ENCODE results near the gene TMEM45A.
"Not testable (repeated sequence)": the region's sequence is repeated elsewhere in the genome, so short reads cannot be mapped to it uniquely, and the experiment has no call there.

Gene TMEM45A

GRCh38 chr3:100486808-100487207 lies 5.6 kb upstream of the TMEM45A start:
- DNase-seq: no peak

GRCh38 chr3:100489118-100489517 lies 3.3 kb upstream of the TMEM45A start:
- DNase-seq: no peak

DNA sequence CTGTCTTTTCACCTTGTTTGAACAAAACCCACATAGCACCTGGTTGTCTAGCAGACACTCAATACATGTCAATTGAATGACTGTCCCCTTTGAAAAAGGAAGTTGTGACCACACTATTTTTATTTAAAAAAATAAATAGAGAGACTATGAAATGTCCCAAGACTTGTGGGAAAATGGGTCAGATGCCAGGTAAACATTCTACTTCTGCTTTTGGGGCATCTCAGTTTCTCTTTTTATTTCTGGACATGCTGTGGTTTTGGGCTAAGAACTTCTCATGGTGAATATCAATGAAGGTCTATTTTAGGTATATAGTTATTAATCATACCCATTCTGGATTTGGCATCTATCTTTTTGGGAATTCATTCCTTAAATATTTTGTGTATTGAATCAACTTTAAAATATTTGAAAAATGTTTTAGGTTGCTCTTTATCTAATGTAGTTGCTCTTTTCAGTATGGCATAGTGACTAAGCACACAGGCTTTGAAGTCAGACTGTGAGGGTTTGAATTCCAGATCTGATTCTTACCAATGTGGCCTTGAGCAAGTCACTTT lies 4.4 kb downstream of the TMEM45A start:
- DNase-seq: no peak

DNA sequence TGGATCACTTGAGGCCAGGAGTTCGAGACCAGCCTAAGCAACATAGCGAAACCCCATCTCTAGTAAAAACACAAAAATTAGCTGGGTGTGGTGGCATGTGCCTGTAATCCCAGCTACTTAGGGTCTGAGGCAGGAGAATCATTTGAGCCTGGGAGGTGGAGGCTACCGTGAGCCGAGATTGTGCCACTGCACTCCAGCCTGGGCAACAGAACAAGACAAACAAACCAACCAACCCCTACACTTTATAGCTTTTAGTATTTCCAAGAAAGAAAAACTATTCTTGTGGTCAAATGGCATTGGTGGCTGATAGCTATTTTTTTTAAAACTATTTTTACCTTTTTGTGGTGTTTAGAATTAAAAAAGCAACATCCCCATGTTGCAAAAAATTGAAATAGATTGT lies 7.2 kb downstream of the TMEM45A start:
- no peak for DNase-seq

- DNase-seq: no peak
These were observed 8.0 kb downstream of the TMEM45A start for GRCh38 chr3:100500320-100500880.

DNA sequence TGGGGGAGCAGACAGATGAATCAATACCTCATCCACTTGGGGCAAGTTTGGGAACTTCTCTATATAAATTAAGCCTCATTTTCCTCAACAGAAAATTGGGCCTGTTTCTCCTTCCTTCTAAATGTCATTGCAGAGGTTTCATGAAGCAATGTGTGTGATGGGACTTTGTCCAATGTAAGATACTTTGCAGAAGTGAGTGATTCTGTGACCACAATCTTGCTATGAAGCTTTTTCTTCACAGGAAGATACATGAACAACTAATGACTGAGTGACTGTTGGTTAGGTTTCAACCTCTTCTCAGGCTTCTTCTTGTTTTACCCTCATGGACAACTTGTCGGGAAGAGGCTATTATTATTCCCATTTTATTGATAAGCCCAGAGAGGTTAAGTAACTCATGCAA lies 11.0 kb downstream of the TMEM45A start:
- no peak for DNase-seq

DNA sequence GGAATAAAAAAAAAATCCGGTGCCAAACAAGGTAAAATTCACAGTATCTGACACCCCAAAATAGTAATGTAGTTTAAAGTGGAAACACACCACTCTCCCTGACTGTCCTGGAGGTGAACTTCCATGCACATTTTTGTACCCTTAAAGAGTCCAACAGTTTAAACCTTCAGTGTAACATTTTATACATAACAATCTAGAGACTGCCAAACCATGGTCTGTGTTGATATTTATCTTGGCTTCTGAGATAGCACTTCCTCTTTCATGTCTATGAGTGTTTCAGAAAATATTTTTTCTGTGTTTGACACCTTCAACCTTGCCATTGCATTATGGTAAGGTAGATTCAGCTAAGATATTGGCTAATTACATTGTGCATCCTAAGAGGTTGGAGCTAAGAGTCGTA lies 13.9 kb downstream of the TMEM45A start:
- no peak for DNase-seq

GRCh38 chr3:100509818-100510217 lies 17.4 kb downstream of the TMEM45A start:
- not testable (repeated sequence) for DNase-seq

DNA sequence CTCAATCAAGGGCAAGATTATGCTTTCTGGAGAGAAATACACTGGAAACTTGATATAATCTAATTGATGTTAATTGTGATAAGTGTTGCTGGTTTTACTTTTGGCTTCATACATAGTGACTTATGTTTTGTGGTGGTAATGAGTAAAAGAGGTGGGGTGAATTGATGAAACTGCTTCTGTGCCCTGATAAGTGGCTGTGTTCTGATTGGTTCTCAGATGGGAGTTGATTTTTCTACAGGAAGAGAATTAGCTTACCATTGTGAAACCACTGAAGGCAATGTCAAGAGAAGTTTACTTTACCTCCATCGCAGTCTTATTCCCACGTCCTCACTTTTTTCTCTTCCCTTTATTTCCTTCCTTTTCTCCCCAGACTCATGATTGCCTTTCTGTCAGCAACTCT lies 23.8 kb downstream of the TMEM45A start:
- DNase-seq: no peak

- no peak for DNase-seq
These were observed 24.4 kb downstream of the TMEM45A start for GRCh38 chr3:100516838-100517237.

GRCh38 chr3:100517276-100517675 lies 24.9 kb downstream of the TMEM45A start:
- no peak for DNase-seq

DNA sequence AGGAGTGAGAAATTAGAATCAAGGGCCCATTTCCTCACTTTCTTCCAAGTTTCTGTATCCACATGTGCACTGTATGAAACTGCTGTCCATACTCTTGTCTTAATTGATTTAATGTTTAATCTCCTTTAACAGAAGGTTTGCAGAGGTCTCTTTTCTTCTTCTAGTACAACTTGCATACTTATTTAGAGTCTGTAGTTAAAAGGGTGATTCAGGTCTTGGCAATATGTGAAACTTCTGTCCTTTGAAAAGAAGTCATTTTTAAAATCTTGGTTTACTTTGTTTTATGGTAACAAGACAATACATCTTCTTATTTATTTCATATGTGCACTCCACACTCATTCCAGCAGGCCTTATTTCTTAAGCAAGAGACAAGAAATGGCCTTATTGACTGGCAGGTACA lies 25.8 kb downstream of the TMEM45A start:
- DNase-seq: no peak

DNA sequence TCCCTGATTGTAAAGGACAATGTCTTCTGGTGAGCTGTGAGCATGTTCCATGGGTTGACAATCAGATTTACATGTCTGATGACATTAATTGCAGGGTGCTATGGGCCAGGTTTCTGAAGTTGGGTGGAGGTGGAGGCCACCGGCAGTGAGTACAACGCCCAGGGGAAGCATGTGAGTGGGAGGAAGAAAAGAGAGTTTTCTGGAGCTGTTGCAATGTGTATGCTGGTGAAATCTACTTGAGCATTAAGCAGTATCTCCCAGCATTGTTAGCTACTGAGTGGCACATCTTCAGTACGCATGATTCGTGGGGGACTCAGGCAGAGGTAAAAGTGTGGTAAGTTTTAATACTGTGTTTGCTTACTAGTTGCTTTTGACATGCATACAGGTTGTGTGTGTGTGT lies 26.6 kb downstream of the TMEM45A start:
- DNase-seq: no peak

GRCh38 chr3:100521439-100521845 lies 29.0 kb downstream of the TMEM45A start:
- DNase-seq: no peak

- no peak for DNase-seq
These were observed 29.7 kb downstream of the TMEM45A start for GRCh38 chr3:100522125-100522524.

DNA sequence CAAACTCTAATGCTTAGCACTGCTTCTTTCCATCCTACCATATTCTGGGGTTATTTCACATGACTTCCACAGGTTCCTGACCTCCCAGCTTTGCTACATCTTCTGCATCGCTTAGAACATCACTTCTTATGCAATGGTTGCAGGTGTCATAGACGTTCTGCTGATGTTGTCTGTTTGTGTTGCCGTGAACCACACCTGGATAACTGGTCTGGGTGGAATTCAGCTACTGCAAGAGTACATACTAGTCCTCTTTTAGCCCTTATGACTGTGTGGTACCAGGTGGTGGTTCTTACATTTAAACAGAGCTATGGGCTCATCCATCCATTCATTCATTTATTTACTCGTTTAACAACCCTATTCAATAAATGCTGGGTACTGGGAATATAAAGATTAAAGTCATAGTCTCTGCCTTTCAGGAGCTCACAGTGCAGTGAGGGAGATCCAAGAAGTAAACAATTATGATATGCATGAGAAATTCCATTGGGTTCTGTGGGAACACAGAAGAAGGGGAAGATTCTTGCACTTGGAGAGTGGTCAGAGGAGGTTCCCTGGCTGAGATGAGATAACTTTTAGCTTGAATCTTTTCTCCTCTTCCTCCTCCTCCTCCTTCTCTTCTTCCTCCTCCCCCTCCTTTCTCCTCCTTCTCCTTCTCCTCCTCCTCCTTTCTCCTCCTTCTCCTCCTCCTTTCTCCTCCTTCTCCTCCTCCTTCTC lies 30.8 kb downstream of the TMEM45A start:
- DNase-seq: no peak

DNA sequence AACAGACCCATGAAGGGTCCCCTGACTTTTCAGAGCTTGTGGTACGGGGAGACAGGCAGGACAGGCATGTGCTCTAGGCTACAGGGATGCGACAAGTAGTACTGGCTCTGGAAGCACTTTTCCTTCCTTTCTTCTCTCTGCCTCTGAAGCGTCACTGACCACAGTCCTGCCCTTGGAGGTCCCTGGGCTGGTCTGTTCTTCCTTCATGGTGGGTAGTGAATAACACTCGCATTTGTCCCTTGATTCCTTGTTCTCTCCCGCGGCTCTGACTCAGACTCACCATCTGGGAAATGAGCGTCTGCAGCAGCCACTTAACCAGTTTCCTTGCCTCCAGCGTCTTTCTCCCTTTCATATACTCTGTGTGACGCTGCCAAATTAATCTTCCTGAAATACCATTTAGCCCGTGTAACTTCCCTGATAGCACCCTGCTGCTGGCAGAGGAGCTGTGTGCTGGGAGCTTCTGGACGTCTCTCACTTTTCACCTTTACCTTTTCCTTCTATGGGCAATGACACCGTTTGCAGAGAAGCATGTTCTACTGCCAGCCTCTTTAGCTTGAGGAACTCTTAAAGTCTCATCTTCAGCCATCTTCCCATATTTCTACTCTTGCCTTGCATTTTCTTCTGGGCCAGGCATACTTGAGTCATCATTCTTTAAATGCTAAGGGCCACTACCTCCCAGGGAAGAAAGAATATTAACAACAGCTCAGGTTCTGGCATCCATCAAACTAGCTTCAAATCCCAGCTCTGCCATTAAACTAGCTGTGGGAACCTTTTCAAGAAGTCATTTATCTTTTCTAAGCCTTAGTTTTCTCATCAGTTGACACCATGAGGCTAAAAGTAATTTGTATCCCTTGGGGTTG lies 33.6 kb downstream of the TMEM45A start:
- no peak for DNase-seq

DNA sequence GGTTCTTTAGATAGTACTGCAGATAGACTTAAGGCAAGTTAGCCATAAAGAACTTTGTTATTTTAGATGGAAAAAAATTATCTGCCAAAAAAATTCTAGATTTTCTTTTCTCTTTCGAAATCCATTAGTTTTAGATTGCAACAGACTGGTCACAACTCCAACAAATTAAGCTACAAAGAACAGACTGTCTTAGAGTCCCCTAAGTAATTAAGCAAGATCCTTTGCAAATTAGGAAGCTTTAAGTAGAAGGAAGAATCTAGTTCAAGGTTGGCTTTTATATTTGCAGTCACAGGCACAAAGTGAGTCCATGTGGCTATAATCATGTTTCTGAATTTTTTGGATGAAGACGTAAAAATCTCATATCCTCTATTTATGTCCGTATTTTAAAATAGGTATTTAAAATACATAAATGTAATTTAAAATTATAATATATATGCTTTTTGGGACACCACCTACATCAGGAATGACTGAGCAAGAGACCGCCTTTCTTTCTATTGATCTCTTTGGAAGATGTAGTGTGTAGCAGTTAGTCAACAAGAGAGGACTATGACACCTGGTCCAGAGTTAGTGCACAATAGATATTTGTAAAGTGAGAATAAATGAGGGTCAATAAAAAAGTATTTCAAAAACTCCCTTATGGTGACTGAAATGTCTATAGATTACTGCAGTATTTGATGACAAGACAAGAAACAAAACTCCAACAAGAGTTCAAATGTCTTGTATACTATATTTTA lies 34.4 kb downstream of the TMEM45A start:
- DNase-seq: no peak

DNA sequence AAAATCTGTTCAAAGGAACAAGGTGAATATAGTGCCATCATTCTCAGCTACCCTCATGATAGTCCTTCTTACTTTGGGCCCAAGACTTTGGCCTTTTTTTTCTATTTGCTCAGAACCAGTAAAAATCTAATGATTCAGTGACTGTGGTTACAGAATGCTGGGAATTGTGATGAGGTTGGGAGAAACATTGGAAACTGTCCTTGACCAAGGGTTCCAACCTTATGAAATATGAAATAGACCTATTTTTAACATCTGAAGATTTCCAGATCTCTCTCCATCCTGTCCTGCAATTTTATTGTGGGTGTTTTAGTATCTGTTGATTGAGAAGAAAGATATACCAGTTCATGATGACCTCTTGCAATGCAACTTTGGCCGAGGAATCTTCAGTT lies 34.9 kb downstream of the TMEM45A start:
- no peak for DNase-seq

DNA sequence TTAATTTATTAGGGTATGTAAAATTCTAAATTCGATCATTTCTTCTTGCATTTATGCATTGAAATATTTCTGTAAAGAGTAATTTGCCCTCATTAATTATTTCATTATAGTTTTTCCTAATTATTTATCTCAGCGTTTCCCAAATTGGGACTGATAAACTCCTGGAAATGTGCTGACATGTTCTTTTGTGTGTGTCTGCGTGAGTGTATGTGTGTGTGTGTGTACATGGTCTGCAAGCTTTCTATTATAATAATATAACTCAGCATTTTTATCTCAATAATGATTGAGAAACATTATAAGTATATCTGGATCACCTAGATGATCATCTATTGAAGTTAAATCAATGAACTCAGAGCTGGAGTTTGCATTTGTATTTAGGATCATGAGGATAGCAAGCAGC lies 38.7 kb downstream of the TMEM45A start:
- DNase-seq: no peak

- no peak for DNase-seq
These were observed 40.0 kb downstream of the TMEM45A start for GRCh38 chr3:100532411-100532810.

DNA sequence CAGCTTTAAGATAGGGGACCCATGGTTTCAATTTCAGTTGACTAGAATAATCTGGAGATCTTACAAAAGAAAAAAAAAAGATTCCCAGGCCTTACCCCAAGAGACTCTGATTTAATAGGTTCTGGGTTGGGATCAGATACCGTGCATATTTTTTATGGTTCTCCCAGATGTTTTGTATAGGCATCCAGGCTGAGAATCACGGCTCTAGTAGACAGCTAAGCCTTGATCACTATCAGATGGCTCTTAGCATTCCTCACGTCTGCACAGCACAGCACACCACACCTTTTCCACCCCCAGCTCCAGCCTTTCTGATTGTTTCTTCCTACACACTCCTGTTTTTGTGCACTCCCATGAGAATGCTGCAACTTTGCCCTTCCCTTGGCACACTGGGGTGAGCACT lies 40.8 kb downstream of the TMEM45A start:
- DNase-seq: no peak

GRCh38 chr3:100535610-100535943 lies 43.2 kb downstream of the TMEM45A start:
- no peak for DNase-seq

Data from NCI-H2029 (cell line).